ENCODE results near the gene BOC.

The BOC gene

GRCh38 chr3:113250566-113250965 is 39.2 kb downstream of the BOC start:
- DNase-seq, result no peak

DNA sequence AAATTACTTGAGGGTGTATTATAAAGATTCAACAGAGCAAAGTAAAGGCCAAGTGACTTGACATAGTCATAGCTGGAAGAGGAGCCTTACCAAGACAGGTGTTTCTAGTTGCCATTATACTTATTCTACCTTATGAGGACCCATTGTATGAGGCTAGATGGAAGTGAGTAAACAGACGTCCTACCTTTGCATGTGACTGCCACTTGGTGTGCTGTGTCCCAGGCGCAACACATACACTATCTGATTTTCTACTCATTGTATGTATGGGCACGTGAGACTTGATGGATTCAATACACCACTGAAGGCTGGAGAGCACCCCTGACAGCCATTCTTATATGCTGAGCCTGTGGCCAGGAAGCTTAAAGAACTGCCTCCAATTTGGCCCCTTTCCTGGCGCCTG is 40.5 kb downstream of the BOC start:
- DNase-seq, result no peak

DNA sequence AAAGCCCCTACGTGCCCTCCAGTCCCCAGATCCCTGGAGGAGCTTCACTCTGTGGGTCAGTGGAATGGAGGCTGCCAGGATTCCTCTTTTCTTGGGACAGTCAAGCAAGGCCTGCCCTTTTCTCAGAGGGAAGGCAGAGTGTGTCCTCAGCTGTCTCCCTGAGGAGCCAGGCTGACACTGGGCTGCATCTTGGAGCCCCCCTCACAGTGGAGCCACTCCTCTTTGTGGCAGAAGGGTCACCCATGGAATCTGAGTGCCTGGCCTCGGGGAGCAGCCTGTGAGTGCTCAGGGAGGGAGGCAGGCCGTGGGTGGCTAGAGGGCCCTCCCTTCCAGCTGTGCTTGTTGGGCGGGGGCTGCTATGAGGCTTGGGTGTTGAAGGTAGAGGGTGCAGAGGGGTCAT is 41.2 kb downstream of the BOC start:
- DNase-seq, result no peak

- DNase-seq, result no peak
Measured at GRCh38 chr3:113253702-113254101, 42.3 kb downstream of the BOC start.

- no peak for DNase-seq
Measured at GRCh38 chr3:113254171-113254947, 43.0 kb downstream of the BOC start.

DNA sequence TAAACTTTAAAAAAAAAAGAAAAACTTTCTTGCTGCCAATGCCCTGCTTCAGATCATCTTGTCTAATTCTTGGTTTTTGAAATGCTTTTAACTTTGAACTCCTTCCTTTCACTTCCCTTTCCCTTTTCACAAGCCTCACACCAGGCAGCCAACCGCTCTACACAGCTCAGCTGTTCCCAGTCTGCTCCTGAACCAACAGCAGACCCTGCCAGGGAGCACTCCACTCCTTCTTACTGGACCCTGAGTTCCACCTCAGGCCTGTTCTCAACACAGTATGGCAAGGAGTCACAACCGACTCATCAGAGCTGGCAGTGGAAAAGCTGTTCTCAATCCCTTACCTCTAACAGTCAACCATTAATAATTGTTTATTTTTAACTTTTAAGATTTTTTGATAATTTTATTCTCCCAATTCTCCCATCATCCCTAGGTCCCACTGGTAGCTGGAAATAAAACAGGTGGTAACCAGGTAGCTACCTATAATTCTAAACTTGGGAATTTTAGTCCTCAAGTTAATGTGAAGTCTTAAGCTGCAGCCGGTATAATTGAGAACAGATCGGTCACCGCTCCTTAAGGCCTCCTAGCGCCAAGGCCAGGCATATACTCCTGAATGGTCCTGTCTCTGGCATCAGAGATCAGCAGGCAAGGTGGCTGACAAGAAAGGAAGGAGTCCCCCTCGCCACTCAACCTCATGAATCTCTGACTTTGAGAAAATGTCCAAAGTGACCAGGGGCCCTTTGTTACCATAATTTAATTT is 43.9 kb downstream of the BOC start:
- no peak for DNase-seq

DNA sequence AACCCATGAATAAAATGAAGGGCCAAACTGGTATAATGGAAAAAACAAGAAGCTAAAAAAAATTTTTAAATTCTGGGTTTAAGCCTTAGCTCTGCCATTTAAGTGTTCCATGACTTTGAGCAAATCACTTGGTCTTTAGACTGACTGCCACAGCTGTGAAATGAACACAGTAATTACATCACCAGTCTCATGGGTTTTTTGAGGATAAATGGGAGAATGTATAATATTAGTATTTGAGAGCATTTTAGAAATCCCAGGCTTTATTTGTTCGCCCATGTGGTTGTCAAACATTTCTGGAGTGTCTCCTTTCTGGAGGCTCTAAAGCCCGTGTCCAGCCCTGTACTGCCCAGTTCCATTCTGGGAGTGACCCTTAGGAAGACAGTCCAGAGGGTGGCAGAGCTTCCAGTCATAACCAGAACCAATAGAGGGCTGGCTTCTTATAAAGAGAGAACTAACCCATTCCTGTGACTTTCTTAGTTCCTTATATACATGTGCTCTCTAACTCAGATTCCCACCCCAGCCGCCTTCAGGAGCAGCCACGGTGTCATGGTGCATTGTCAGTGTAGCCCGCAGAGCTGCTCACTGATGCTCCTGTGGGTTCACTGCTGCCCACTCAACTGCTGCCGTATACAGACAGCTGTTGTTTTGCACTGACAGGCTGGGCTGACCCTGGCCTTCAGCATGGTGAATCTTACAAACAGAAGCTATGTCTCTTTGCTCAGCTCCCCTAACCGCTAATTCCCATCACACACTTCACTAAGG is 44.7 kb downstream of the BOC start:
- DNase-seq, result no peak

DNA sequence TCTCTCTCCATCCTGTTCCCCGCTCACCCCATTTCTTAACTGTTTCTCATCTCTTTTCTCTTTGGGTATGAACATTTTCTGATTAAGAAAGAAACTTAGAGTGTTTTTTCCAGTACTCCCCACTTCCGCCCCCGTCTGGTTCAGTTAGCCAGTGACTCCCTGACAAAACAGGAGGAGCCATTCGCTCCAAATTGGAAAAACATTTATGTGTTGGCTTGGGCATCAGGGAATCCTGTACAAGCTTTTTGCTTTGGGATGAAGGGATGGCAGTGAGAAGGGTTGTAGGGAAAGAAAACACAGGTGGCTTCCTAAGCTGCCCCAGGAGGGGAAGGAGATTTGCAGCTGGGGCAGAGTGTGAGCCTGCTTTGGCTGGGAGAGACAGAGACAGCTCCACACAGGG is 47.0 kb downstream of the BOC start:
- DNase-seq, result no peak

DNA sequence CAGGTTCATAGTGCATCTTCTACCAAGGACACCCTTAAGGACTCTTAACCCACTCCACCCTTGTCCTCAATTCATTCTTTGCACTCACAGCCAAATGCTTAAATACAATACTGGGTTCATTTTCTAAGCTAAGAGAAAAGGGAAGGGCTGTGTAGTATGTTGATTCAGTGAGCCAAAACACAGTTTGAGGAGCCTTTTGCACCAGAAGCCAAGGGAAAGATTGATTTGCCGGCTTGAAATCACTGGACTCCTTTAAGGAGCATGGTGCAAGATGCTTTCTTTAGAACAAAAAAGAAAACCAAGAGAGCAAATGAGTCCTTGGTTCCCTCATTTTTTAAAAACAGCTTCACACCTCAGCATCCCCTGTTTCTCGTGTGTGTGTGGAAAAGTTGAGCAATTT is 47.8 kb downstream of the BOC start:
- no peak for DNase-seq

DNA sequence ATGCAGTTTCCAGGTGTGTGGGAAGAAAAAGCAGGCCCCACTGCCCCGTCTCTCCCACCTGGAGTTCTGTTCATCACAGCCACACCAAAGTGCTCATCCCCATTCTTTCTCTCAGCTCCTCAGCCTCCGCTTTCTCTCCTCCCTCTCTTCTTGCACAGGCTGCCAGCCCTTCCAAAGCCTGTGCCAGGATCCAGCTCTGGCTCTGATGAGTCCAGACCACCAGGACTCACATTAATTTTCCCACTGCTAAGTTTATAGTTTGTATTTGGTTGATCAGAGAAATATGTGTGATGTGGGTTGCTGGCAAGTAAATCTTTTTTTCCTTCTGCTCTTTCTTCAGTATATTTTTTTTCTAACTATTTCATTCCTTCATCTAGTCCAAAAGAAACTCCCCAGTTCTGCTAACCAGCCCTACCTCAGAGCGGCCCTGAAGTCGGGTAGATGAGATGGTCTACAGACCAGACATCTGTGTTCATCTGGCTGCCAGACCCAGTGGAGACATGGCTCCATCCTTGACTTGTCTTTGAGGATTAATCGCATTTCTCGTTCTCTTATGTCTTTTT is 49.8 kb downstream of the BOC start:
- no peak for DNase-seq

GRCh38 chr3:113261626-113262303 is 50.4 kb downstream of the BOC start:
- DNase-seq, result no peak

DNA sequence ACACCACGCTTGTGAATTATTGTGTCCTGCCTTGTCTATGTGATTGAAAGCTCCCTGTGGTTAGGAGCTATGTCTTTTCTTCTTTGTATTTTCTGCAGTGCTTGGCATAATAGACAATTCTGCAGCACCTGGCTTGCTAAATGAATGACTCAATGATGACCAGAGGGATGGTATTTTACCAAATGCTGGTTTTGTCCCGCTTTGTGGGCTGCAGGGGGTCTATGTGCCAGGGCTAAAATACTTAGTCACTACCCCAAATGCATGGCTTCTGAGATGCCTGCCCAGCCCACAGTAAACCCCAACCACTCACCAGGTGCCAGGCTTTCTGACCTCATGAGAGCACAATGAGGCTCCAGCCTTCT is 50.9 kb downstream of the BOC start:
- no peak for DNase-seq

DNA sequence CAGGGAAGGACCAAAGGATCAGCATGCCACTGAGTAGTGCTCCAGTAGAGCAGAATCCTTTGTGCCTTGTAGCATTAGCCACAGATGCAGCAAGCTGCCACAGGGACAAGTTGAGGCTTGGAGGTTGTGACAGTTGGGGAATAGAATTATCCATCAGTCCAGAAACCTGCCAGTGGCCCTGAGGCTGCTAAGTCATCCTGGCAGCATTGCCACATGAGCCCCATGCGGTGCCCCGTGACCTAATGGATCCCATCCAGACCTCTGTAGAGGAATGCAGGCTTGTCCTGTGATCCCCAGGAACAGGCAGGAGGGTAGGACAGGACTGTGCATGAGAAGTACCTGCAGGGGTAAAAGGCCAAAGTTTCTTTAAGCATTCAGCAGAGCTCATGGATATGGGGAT is 51.7 kb downstream of the BOC start:
- no peak for DNase-seq

DNA sequence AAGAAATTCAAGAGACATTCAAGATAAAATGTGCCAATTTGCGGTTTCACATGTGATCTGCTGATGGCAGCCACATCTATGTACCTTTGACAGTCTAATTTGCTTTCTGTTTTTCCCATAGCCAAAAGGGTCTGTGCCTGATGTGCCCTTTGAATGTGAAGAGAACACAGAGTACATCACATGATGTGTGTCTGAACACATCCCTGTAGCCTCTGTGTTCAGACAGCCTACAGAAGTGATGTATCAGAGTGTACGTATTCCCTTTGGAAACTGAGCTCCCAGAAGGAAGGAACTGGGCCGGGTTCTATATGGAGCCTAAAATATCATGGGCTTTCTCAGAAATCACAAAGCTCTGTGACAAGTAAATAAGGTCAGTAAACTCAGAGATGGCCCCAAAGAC is 52.4 kb downstream of the BOC start:
- DNase-seq, result no peak

- no peak for DNase-seq
Measured at GRCh38 chr3:113264283-113265131, 53.1 kb downstream of the BOC start.

GRCh38 chr3:113265231-113265630 is 53.9 kb downstream of the BOC start:
- no peak for DNase-seq

DNA sequence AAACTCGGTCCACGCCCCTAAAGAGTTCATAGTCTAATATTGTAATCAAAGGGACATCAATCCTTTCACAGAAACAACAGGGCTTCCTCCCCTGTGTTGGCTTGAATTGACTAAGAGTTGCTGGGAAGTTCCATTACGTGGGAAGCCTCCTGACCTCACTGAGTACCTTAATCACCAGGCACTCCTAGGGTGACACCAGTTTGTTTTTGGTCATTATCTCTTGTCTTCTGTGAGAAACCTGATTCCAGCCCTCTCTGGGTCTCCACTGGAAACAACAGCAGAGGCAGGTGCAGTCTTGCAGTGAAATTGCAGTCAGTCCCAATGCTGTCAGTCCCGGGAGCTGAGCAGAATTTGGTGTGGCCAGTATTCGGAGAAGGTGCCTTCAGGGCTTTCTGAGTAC is 55.4 kb downstream of the BOC start:
- no peak for DNase-seq

DNA sequence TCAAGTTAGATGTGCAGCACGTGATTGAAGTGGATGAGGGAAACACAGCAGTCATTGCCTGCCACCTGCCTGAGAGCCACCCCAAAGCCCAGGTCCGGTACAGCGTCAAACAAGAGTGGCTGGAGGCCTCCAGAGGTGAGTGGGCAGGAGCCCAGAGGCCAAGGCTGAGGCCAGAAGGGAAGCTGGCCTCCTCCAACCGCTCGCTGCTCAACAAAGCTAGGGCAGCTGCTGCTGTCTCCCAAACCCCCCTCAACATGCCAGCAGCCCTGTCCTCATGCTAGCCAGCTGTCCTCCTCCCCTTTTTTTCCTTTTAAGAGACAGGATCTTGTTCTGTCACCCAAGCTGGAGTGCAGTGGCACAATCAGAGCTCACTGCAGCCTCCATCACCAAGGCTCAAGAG is 57.0 kb downstream of the BOC start:
- DNase-seq, result no peak

DNA sequence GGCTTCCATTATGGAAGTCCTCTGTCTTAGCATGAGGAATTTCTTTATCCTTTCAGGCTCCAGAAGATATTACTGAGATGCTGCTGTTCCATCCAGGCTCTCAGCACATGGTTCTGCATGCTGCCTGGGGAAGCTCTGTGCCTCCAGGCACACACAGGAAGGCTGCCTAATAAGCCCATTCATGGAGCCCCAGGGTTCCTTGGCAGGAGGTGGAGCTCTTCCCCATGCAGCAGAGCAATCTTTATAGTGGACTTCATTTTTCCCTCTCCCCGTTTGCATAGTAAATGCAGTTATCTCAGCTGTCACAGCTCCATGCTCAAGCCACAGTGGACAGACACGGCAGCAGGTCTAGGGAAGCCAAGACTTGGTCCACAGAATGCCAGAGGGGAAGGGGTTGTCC is 57.6 kb downstream of the BOC start:
- DNase-seq, result no peak

- DNase-seq, result no peak
Measured at GRCh38 chr3:113269661-113270060, 58.3 kb downstream of the BOC start.

- no peak for DNase-seq
Measured at GRCh38 chr3:113270068-113270467, 58.7 kb downstream of the BOC start.

- no peak for DNase-seq
Measured at GRCh38 chr3:113270786-113271185, 59.4 kb downstream of the BOC start.
